ENCODE data around the gene ARL3. TPM values are rescaled to one million over a fixed set of nuclear protein-coding genes. Genes with fewer than 3 reads are reported as not detected.
"Not testable (repeated sequence)": the region's sequence is repeated elsewhere in the genome, so short reads cannot be mapped to it uniquely, and the experiment has no call there.

Gene ARL3
- total and polyA plus RNA-seq, 9 donors: 9.5 to 25.6 (median 23.3) TPM

DNA sequence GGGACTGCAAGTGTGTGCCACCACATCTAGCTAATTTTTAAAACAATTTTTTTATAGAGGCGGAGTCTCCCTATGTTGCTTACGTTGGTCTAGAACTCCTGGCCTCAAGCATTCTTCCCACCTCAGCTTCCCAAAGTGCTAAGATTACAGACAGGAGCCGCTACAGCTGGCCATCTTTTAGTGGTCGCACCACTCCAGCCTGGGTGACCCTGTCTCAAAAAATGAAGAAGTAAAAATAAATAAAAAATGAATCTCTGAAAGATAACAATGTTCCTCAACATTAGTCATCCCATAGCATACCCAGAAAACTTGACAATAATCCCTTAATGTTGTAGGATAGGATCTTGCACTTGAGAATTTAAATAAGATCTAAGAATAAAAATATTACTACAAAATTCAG, 47.8 kb upstream of the ARL3 start:
- Histone ChIP-seq H3K4me1 (ENCODE audit: insufficient read depth) (peaks cover 23% of the 10 kb centered on the region), H3K9me3 (no peaks in the 10 kb centered on the region), H3K4me3 (no peak overlapping the region), H3K27me3 (no peaks in the 10 kb centered on the region), H3K36me3 (no peaks in the 10 kb centered on the region), H3K27ac (no peak overlapping the region)
- WGBS, 3 donors: 72 to 78% (median 76%) methylated on average over 4 of the region's 4 CpGs
- TF ChIP-seq, protein P1, sequence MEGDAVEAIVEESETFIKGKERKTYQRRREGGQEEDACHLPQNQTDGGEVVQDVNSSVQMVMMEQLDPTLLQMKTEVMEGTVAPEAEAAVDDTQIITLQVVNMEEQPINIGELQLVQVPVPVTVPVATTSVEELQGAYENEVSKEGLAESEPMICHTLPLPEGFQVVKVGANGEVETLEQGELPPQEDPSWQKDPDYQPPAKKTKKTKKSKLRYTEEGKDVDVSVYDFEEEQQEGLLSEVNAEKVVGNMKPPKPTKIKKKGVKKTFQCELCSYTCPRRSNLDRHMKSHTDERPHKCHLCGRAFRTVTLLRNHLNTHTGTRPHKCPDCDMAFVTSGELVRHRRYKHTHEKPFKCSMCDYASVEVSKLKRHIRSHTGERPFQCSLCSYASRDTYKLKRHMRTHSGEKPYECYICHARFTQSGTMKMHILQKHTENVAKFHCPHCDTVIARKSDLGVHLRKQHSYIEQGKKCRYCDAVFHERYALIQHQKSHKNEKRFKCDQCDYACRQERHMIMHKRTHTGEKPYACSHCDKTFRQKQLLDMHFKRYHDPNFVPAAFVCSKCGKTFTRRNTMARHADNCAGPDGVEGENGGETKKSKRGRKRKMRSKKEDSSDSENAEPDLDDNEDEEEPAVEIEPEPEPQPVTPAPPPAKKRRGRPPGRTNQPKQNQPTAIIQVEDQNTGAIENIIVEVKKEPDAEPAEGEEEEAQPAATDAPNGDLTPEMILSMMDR (IDR thresholded peaks at IDR 0.05): no peak
- TF ChIP-seq POLR2A (IDR thresholded peaks at IDR 0.05) (no peak), EP300 (IDR thresholded peaks at IDR 0.05) (no peak)
- intact Hi-C loops (cut with DNase I): no loop called here
- no peak for DNase-seq

DNA sequence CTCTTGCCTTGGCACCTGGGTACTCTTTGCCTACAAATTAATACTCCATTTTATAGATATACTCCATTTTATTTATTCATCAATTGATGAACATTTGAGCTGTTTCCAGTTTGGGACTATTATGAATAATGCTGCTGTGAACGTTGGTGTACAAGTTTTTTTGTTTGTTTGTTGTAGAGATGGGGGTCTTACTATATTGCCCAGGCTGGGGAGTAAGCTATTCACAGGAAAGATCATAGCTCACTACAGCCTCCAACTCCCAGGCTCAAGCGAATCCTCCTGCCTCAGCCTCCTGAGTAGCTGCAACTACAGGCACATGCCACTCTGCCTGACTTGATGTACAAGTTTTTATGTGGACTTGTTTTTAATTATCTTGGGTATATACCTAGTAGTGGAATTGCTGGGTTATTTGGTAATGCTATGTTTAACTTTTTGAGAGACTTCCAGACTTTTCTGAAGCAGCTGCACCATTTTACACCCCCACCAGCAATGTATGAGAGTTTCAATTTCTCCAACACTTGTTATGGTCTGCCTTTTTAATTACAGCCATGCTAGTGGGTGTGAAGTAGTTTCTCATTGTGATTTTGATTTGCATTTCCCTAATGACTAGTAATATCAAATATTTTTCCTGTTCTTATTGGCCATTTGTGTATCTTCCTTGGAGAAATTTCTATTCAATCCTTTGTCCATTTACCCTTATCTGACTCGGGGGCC, 45.5 kb upstream of the ARL3 start:
- 73 to 78% (median 77%) methylated on average over 3 of the region's 3 CpGs for WGBS, 3 donors

DNA sequence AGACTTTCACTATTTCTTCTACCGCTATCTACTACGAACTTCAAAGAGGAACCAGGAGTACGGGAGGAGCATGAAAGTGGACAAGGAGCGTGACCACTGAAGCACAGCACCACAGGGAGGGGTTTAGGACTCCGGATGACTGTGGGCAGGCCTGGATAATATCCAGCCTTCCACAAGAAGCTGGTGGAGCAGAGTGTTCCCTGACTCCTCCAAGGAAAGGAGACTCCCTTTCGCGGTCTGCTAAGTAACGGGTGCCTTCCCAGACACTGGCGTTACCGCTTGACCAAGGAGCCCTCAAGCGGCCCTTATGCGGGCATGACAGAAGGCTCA, 44.7 kb upstream of the ARL3 start:
- intact Hi-C loops (cut with DNase I); H3K36me3 ChIP-seq; H3K27me3 ChIP-seq; H3K9me3 ChIP-seq: not testable (repeated sequence)
- peak; percentile 52 to 79 (median 71) for DNase-seq
- Histone ChIP-seq H3K4me3 (peak overlapping the region; percentile 1), H3K4me1 (ENCODE audit: insufficient read depth) (peaks cover 17% of the 10 kb centered on the region), H3K27ac (peak overlapping the region; percentile 10 to 50)
- WGBS, 3 donors: 1 to 14% (median 7%) methylated on average over 6 to 12 of the region's 12 CpGs
- TF ChIP-seq POLR2A (IDR thresholded peaks at IDR 0.05): peak; percentile 29

More for the DNA sequence above, 45.5 kb upstream of the ARL3 start:
- TF ChIP-seq POLR2A (IDR thresholded peaks at IDR 0.05) (no peak), EP300 (IDR thresholded peaks at IDR 0.05) (no peak)
- TF ChIP-seq, protein P1 (IDR thresholded peaks at IDR 0.05): no peak
- no peaks in the 10 kb centered on the region for H3K36me3 ChIP-seq
- H3K27me3 ChIP-seq: no peaks in the 10 kb centered on the region
- no peak for DNase-seq
- H3K9me3 ChIP-seq: no peaks in the 10 kb centered on the region
- H3K4me3 ChIP-seq: no peak overlapping the region
- peaks cover 17% of the 10 kb centered on the region for H3K4me1 ChIP-seq (ENCODE audit: insufficient read depth)
- H3K27ac ChIP-seq: peak overlapping the region in 1 of 2 donors; percentile 50
- intact Hi-C loops (cut with DNase I): no loop called here

DNA sequence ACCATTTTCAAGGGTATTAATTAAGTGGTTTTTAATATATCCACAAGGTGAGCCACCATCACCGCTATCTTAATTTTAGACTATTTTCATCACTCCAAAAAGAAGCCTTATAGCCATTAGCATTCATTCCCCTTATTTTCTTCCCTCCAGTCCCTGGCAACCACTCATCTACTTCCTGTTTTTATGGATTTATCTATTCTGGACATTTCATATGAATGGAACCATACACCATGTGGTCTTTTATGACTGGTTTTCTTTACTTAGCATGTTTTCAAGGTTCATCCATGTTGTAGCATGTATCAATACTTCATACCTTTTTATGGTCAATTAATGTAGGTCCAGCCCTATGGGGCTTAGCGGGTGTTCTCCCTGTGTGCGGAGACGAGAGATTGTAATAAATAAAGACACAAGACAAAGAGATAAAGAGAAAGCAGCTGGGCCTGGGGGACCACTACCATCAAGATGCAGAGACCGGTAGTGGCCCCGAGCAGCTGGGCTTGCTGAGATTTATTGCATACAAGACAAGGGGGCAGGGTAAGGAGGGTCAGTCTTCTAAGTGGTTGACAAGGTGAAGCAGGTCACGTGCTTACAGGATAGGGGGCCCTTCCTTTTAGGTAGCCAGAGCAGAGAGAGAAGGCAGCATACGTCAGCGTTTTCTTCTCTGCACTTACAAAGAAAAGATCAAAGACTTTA, 44.2 kb upstream of the ARL3 start:
- H3K4me3 ChIP-seq: peak overlapping the region; percentile 1
- TF ChIP-seq POLR2A (IDR thresholded peaks at IDR 0.05): no peak
- no peak for TF ChIP-seq EP300 (IDR thresholded peaks at IDR 0.05)
- TF ChIP-seq, protein P1 (IDR thresholded peaks at IDR 0.05): no peak
- H3K27ac ChIP-seq: peak overlapping the region; percentile 10 to 15
- no peaks in the 10 kb centered on the region for H3K27me3 ChIP-seq
- intact Hi-C loops (cut with DNase I): no loop called here
- DNase-seq: peak in 1 of 5 donors; percentile 29
- H3K4me1 ChIP-seq (ENCODE audit: insufficient read depth): peaks cover 13% of the 10 kb centered on the region
- no peaks in the 10 kb centered on the region for H3K36me3 ChIP-seq
- H3K9me3 ChIP-seq: no peaks in the 10 kb centered on the region
- 26 to 32% (median 26%) methylated on average over 9 of the region's 9 CpGs for WGBS, 3 donors

DNA sequence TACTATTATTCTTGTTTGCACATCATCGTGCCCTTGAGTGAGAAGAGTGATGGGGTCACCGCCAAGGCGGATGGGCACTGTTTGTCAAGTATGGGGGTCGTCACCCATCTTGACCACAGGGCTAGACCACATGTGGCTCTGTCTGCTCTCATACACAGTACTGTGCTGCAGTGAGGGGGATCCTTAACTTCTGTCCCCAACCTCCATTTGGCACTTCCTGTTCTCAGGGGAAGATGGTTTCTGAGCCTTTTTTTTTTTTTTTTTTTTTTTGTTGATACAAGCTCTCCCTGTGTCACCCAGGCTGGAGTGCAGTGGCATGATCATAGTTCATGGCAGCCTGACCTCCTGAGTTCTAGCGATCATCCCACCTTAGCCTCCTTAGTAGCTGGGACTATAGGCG, 43.1 kb upstream of the ARL3 start:
- intact Hi-C loops (cut with DNase I): no loop called here

More for the DNA sequence above, 43.1 kb upstream of the ARL3 start:
- 91 to 94% (median 94%) methylated on average over 6 of the region's 6 CpGs for WGBS, 3 donors
- peaks cover 14% of the 10 kb centered on the region for H3K4me1 ChIP-seq (ENCODE audit: insufficient read depth)
- no peaks in the 10 kb centered on the region for H3K27me3 ChIP-seq
- H3K27ac ChIP-seq: no peak overlapping the region
- H3K4me3 ChIP-seq: no peak overlapping the region
- TF ChIP-seq EP300 (IDR thresholded peaks at IDR 0.05) (no peak), POLR2A (IDR thresholded peaks at IDR 0.05) (no peak)
- TF ChIP-seq, protein P1 (IDR thresholded peaks at IDR 0.05): no peak
- DNase-seq: peak in 2 of 5 donors; percentile 11 to 34
- H3K36me3 ChIP-seq: no peaks in the 10 kb centered on the region
- H3K9me3 ChIP-seq: no peaks in the 10 kb centered on the region
